ENCODE results near the gene CELF1. TPM values are rescaled to one million over a fixed set of nuclear protein-coding genes. Genes with fewer than 3 reads are reported as not detected.

The CELF1 gene
- total and polyA plus RNA-seq, 12 donors, result 28.1 to 128 (median 101) TPM

- peak overlapping the region in 4 of 5 donors; percentile 26 to 42 (median 33) for H3K27ac ChIP-seq
- TF ChIP-seq POLR2A (IDR thresholded peaks at IDR 0.05) (no peak), CTCF (IDR thresholded peaks at IDR 0.05) (no peak)
- intact Hi-C loops (cut with DNase I), result no loop called here
These were observed 46.6 kb downstream of the CELF1 start for GRCh38 chr11:47506373-47506772.

DNA sequence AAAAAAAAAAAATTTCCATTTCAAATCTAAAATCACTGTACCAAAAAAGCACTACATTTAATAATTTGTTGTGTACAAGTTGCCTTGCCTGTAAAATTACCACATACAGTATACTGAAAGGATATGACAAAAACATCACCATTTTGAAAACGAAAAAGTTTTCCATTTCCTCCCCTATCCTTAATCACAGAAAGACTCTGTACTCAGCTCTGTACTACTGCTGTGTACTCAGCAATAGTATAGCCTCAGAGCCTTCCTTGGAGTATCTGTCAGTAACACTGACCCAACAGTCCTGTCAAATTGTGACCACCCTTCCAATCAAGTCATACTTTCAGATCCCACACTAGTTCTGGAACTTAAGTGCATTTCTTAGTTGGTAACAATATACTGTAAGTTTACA, 48.0 kb downstream of the CELF1 start:
- WGBS, 4 donors, result 80 to 90% (median 85%) methylated on average over 1 of the region's 1 CpG
- Histone ChIP-seq H3K4me1 (replicated peaks in 1 of 2) (peaks cover 39 to 68% of the 10 kb centered on the region in 2 donors), H3K27ac (peak overlapping the region in 1 of 5 donors; percentile 14), H3K4me3 (no peak overlapping the region), H3K36me3 (replicated peaks in 1 of 2) (no peaks in the 10 kb centered on the region), H3K27me3 (no peaks in the 10 kb centered on the region), H3K9me3 (replicated peaks in 1 of 3) (no peaks in the 10 kb centered on the region)
- TF ChIP-seq CTCF (IDR thresholded peaks at IDR 0.05) (no peak), POLR2A (IDR thresholded peaks at IDR 0.05) (no peak)
- DNase-seq, result no peak
- intact Hi-C loops (cut with DNase I), result no loop called here

More at GRCh38 chr11:47506373-47506772, 46.6 kb downstream of the CELF1 start:
- DNase-seq, result no peak
- Histone ChIP-seq H3K4me3 (no peak overlapping the region), H3K27me3 (no peaks in the 10 kb centered on the region), H3K9me3 (replicated peaks in 1 of 3) (no peaks in the 10 kb centered on the region), H3K36me3 (replicated peaks in 1 of 2) (no peaks in the 10 kb centered on the region), H3K4me1 (replicated peaks in 1 of 2) (peaks cover 39 to 69% of the 10 kb centered on the region in 2 donors)
- WGBS, 4 donors, result 85 to 92% (median 88%) methylated on average over 8 of the region's 8 CpGs

DNA sequence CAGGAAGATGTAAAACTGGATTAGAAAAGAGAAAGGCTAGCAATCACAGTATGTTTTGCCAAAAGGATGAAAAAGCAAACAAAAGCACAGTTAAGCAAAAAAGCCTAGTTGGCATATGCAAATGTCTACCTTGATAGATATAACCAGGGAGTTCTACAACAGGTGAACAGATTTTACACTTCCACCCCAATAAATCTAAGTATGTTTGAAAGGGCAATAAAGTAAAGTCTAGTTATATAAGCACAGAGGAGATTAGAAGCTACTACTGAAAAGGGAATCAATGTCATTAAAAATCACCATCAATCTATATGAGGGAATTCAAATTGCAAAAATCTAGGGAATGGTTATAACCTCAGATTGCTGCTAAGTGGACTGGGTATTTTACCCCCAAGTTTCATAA, 49.7 kb downstream of the CELF1 start:
- peaks cover 36 to 69% of the 10 kb centered on the region in 2 donors for H3K4me1 ChIP-seq (replicated peaks in 1 of 2)
- no peak overlapping the region for H3K4me3 ChIP-seq
- H3K9me3 ChIP-seq (replicated peaks in 1 of 3), result no peaks in the 10 kb centered on the region
- no peaks in the 10 kb centered on the region for H3K27me3 ChIP-seq
- DNase-seq, result no peak
- TF ChIP-seq CTCF (IDR thresholded peaks at IDR 0.05) (no peak), POLR2A (IDR thresholded peaks at IDR 0.05) (no peak)
- intact Hi-C loops (cut with DNase I), result no loop called here
- H3K36me3 ChIP-seq (replicated peaks in 1 of 2), result no peaks in the 10 kb centered on the region
- H3K27ac ChIP-seq, result no peak overlapping the region

- Histone ChIP-seq H3K9me3 (replicated peaks in 1 of 3) (no peaks in the 10 kb centered on the region), H3K36me3 (replicated peaks in 1 of 2) (no peaks in the 10 kb centered on the region), H3K27ac (no peak overlapping the region), H3K4me1 (replicated peaks in 1 of 2) (peaks cover 33 to 68% of the 10 kb centered on the region in 2 donors), H3K27me3 (no peaks in the 10 kb centered on the region), H3K4me3 (no peak overlapping the region)
- TF ChIP-seq CTCF (IDR thresholded peaks at IDR 0.05) (no peak), POLR2A (IDR thresholded peaks at IDR 0.05) (no peak)
- intact Hi-C loops (cut with DNase I), result no loop called here
- DNase-seq, result no peak
- 59 to 72% (median 67%) methylated on average over 3 of the region's 3 CpGs for WGBS, 4 donors
These were observed 50.2 kb downstream of the CELF1 start for GRCh38 chr11:47502767-47503166.

All from adrenal gland (tissue), 12 donors.